Limb (tissue), 2 donors: Measurements from ENCODE around the gene LINGO4.

Experiments used
- DNase-seq, 2 donors: peaks; one replicate each; pipeline ENCODE4 v3.0.0-alpha.2; 2016; ENCODE audit errors: extremely low spot score in 2 of 2

The LINGO4 gene

GRCh38 chr1:151834239-151834638, 29.0 kb upstream of the LINGO4 start:
- DNase-seq, result no peak

GRCh38 chr1:151833172-151833900, 28.1 kb upstream of the LINGO4 start:
- no peak for DNase-seq

- no peak for DNase-seq
Measured at GRCh38 chr1:151832318-151832980, 27.2 kb upstream of the LINGO4 start.

GRCh38 chr1:151831605-151832004, 26.4 kb upstream of the LINGO4 start, which contains the start of gene RORC:
Gene RORC, minus strand, starts transcription at chr1:151831802. Its CDS starts 38 bp downstream, at chr1:151831764.
- DNase-seq, result no peak

GRCh38 chr1:151831256-151831591, 26.0 kb upstream of the LINGO4 start:
- DNase-seq, result no peak

GRCh38 chr1:151830055-151830454, 24.8 kb upstream of the LINGO4 start:
- no peak for DNase-seq

- no peak for DNase-seq
Measured at GRCh38 chr1:151829352-151830046, 24.3 kb upstream of the LINGO4 start.

- DNase-seq, result peak in 1 of 2 donors; percentile 63
Measured at GRCh38 chr1:151828921-151829320, 23.7 kb upstream of the LINGO4 start.

GRCh38 chr1:151827853-151828252, 22.6 kb upstream of the LINGO4 start:
- no peak for DNase-seq

- DNase-seq, result peak in 1 of 2 donors; percentile 52
Measured at GRCh38 chr1:151825751-151826660, 20.8 kb upstream of the LINGO4 start.

- DNase-seq, result no peak
Measured at GRCh38 chr1:151825204-151825603, 20.0 kb upstream of the LINGO4 start.

- DNase-seq, result no peak
Measured at GRCh38 chr1:151823175-151823574, 18.0 kb upstream of the LINGO4 start.

- DNase-seq, result no peak
Measured at GRCh38 chr1:151822404-151822803, 17.2 kb upstream of the LINGO4 start.

GRCh38 chr1:151820940-151821339, 15.7 kb upstream of the LINGO4 start:
- no peak for DNase-seq

- no peak for DNase-seq
Measured at GRCh38 chr1:151819976-151820623, 14.9 kb upstream of the LINGO4 start.

GRCh38 chr1:151819227-151819835, 14.1 kb upstream of the LINGO4 start:
- DNase-seq, result no peak

- no peak for DNase-seq
Measured at GRCh38 chr1:151817353-151817730, 12.1 kb upstream of the LINGO4 start.

GRCh38 chr1:151816548-151817352, 11.5 kb upstream of the LINGO4 start:
- no peak for DNase-seq

GRCh38 chr1:151815716-151816327, 10.6 kb upstream of the LINGO4 start:
- DNase-seq, result no peak
